HEK293T (cell line): Measurements from ENCODE around the gene GOLGA6A.

Experiments
- BHLHE40 ChIP-seq: fragments of 450-650 bp; IDR thresholded peaks from 2 replicates; pipeline ENCODE4 v1.6.1; 2016; ENCODE audit warnings: mild to moderate bottlenecking, moderate library complexity, borderline replicate concordance
- FOXM1 ChIP-seq: fragments of 450-650 bp; IDR thresholded peaks from 2 replicates; pipeline ENCODE4 v1.6.1; 2017; ENCODE audit warnings: mild to moderate bottlenecking, borderline replicate concordance
- HDGF ChIP-seq: fragments of 450-650 bp; IDR thresholded peaks from 2 replicates; pipeline ENCODE4 v1.6.1; 2017; ENCODE audit warnings: antibody characterized with exemption, borderline replicate concordance
- L3MBTL2 ChIP-seq: fragments of 450-650 bp; conservative IDR thresholded peaks from 2 replicates; pipeline ENCODE4 v1.6.1; 2016; ENCODE audit warnings: mild to moderate bottlenecking
- NFRKB ChIP-seq: fragments of 450-650 bp; IDR thresholded peaks from 2 replicates; pipeline ENCODE4 v1.6.1; 2016; ENCODE audit warnings: mild to moderate bottlenecking, moderate library complexity
- TARDBP ChIP-seq: fragments of 450-650 bp; IDR thresholded peaks from 2 replicates; pipeline ENCODE4 v1.6.1; 2016
- TF ChIP-seq, protein P1 (sequence below): fragments of 450-650 bp; IDR thresholded peaks from 2 replicates; pipeline ENCODE4 v1.6.1; 2016

- no peak for TF ChIP-seq HDGF
- TF ChIP-seq TARDBP = no peak
- TF ChIP-seq BHLHE40 = no peak
- no peak for TF ChIP-seq FOXM1
- TF ChIP-seq, protein P1, sequence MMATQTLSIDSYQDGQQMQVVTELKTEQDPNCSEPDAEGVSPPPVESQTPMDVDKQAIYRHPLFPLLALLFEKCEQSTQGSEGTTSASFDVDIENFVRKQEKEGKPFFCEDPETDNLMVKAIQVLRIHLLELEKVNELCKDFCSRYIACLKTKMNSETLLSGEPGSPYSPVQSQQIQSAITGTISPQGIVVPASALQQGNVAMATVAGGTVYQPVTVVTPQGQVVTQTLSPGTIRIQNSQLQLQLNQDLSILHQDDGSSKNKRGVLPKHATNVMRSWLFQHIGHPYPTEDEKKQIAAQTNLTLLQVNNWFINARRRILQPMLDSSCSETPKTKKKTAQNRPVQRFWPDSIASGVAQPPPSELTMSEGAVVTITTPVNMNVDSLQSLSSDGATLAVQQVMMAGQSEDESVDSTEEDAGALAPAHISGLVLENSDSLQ = no peak
- no peak for TF ChIP-seq L3MBTL2
- TF ChIP-seq NFRKB = no peak
Measured at GRCh38 chr15:74062236-74062635, 20.1 kb downstream of the GOLGA6A start.
